ENCODE data around the gene RPAP2.

The RPAP2 gene

DNA sequence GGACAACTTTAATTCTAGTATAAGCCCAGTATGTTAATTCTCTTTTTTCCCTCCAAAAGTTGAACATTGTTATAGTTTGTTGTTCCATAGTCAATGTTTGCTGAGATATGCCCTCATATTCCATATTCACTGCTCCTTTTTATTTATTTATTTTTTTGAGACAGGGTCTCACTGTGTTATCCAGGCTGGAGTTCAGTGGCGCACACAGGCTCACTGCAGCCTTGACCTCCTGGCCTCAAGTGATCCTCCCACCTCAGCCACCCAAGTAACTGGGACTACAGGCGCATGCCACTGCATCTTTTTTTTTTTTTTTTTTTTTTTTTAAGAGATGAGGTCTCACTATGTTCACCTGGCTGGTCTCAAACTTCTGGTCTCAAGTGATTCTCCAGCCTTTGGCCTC lies 149.1 kb downstream of the RPAP2 start:
- no peak for DNase-seq

Data from hematopoietic multipotent progenitor cell treated with erythropoietin and hydrocortisone succinate and interleukin-3 and kit ligand, for 4 days (in vitro differentiated cells).